Trophoblast cell (in vitro differentiated cells and primary cell): Measurements from ENCODE around the gene ZXDA.

Experiments used
- DNase-seq, 2 donors: peaks; one replicate each; pipeline ENCODE4 v3.0.0-alpha.2; 2016
- H2AFZ ChIP-seq: 2 replicates; pipeline ENCODE4 v1.6.1; 2013; ENCODE audit warnings: low read length, moderate library complexity, mild to moderate bottlenecking; ENCODE audit not compliant: insufficient read depth, poor library complexity
- H2AK5ac ChIP-seq: 2 replicates; pipeline ENCODE4 v1.6.1; 2013; ENCODE audit warnings: mild to moderate bottlenecking, low read length
- H2BK120ac ChIP-seq: 2 replicates; pipeline ENCODE4 v1.6.1; 2013; ENCODE audit warnings: low read length, mild to moderate bottlenecking, moderate library complexity; ENCODE audit not compliant: insufficient read depth, poor library complexity
- H2BK12ac ChIP-seq: 2 replicates; pipeline ENCODE4 v1.6.1; 2013; ENCODE audit warnings: mild to moderate bottlenecking, low read length, moderate library complexity
- H2BK5ac ChIP-seq: 2 replicates; pipeline ENCODE4 v1.6.1; 2013; ENCODE audit warnings: low read length, low read depth, moderate library complexity, mild to moderate bottlenecking; ENCODE audit not compliant: poor library complexity
- H3K14ac ChIP-seq: 2 replicates; pipeline ENCODE4 v1.6.1; 2013; ENCODE audit warnings: mild to moderate bottlenecking, low read length
- H3K18ac ChIP-seq: 2 replicates; pipeline ENCODE4 v1.6.1; 2013; ENCODE audit warnings: mild to moderate bottlenecking, low read length
- H3K23ac ChIP-seq: 2 replicates; pipeline ENCODE4 v1.6.1; 2013; ENCODE audit warnings: low read length
- H3K27ac ChIP-seq: 2 replicates; pipeline ENCODE4 v1.5.1; 2013; ENCODE audit warnings: low read depth, mild to moderate bottlenecking, inconsistent platforms, low read length, moderate library complexity
- H3K27me3 ChIP-seq: 2 replicates; pipeline ENCODE4 v1.6.1; 2013; ENCODE audit warnings: inconsistent platforms, mild to moderate bottlenecking, low read length, moderate library complexity; ENCODE audit not compliant: insufficient read depth
- H3K36me3 ChIP-seq, 2 experiments: 1 replicate in 1 of 2; 2 replicates in 1 of 2; pipeline ENCODE4 v1.6.1; 2013; ENCODE audit warnings: low read length in 2 of 2, mild to moderate bottlenecking in 2 of 2, moderate library complexity in 1 of 2; ENCODE audit not compliant: insufficient read depth in 2 of 2, control insufficient read depth in 1 of 2
- H3K4ac ChIP-seq: 2 replicates; pipeline ENCODE4 v1.6.1; 2013; ENCODE audit warnings: low read depth, mild to moderate bottlenecking, low read length, moderate library complexity
- H3K4me1 ChIP-seq, 2 experiments: 1 replicate in 1 of 2; 2 replicates in 1 of 2; pipeline ENCODE4 v1.6.1; 2013; ENCODE audit warnings: low read length in 2 of 2, mild to moderate bottlenecking in 2 of 2, moderate library complexity in 1 of 2; ENCODE audit not compliant: insufficient read depth in 2 of 2, control insufficient read depth in 1 of 2
- H3K4me2 ChIP-seq: 2 replicates; pipeline ENCODE4 v1.6.1; 2013; ENCODE audit warnings: inconsistent platforms, mild to moderate bottlenecking, low read length, moderate library complexity
- H3K4me3 ChIP-seq: 2 replicates; pipeline ENCODE4 v1.5.1; 2013; ENCODE audit warnings: mild to moderate bottlenecking, low read depth, low read length, inconsistent platforms
- H3K79me1 ChIP-seq: one replicate; pipeline ENCODE4 v1.6.1; 2013; ENCODE audit warnings: low read length
- H3K79me2 ChIP-seq: 2 replicates; pipeline ENCODE4 v1.6.1; 2013; ENCODE audit warnings: low read length, mild to moderate bottlenecking; ENCODE audit not compliant: control insufficient read depth, insufficient read depth, poor library complexity
- H3K9ac ChIP-seq: 2 replicates; pipeline ENCODE4 v1.6.1; 2013; ENCODE audit warnings: mild to moderate bottlenecking, low read length
- H3K9me3 ChIP-seq: 2 replicates; pipeline ENCODE4 v1.6.1; 2013; ENCODE audit warnings: low read depth, mild to moderate bottlenecking, control low read depth, inconsistent platforms, low read length; ENCODE audit not compliant: insufficient read depth
- H4K12ac ChIP-seq: 2 replicates; pipeline ENCODE4 v1.6.1; 2013; ENCODE audit warnings: low read depth, mild to moderate bottlenecking, low read length, moderate library complexity
- H4K8ac ChIP-seq: 2 replicates; pipeline ENCODE4 v1.6.1; 2013; ENCODE audit warnings: low read depth, mild to moderate bottlenecking, low read length, moderate library complexity
- H4K91ac ChIP-seq: one replicate; pipeline ENCODE4 v1.6.1; 2013; ENCODE audit warnings: low read depth, mild to moderate bottlenecking, low read length, moderate library complexity
- WGBS: extraction: QIAGEN DNeasy Blood & Tissue Kit; methylation state at CpG from one replicate; pipeline ENCODE4 v1.1.7; 2013; ENCODE audit warnings: missing lambda C conversion rate; ENCODE audit not compliant: insufficient read length, insufficient coverage; ENCODE audit errors: extremely low coverage; 5-methylcytosine and 5-hydroxymethylcytosine counted together

ZXDA gene

DNA sequence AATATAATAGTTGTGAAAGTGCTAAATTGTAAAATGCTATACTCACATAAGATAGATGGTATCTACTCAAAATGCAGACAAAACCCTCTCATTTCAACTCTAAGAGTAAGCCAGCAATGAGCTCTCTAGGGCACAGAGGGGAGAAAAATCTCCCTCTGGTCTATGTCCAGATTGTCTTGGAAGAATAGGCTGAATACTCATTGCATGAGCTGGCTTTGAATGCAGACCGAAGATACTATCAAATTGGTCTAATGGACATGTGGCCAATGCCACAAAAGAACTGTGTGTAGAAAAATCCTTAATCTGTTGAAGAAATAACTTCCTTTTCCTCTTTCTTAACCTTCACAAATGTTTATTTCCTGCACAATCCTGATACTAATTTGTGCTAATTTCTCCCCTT lies 3.5 kb downstream of the ZXDA start:
- WGBS: no CpG with 5 or more reads among the region's 1 CpG
- DNase-seq: peak in 1 of 2 donors; percentile 15
- no peak overlapping the region for H4K8ac ChIP-seq

DNA sequence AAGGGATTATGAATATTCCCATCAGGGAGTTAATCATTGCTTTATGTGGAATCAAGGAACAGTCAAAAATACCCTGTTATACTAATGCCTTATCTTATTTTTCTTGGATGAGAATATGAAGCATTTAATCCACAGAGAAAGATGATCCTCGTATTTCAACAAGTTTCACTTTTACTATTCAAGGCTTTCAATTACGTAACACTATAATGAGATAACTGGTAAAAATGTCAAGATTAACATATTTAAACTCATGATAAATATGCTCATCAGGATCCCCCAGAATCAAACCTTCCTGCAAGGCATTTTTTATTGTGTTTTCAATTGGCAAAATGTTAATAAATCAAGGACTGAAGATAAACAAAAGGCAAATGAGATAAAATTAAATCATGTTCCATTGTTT lies 5.1 kb downstream of the ZXDA start:
- Histone ChIP-seq H3K79me1 (no peaks in the 10 kb centered on the region), H3K23ac (no peak overlapping the region), H2AFZ (no peak overlapping the region), H3K27ac (no peak overlapping the region), H3K9me3 (peaks cover 1% of the 10 kb centered on the region), H2BK120ac (no peak overlapping the region), H3K14ac (no peak overlapping the region), H3K79me2 (no peaks in the 10 kb centered on the region), H3K36me3 (no peaks in the 10 kb centered on the region), H3K9ac (no peak overlapping the region), H3K4me2 (no peak overlapping the region), H2BK5ac (no peak overlapping the region), H4K91ac (no peak overlapping the region), H2AK5ac (no peak overlapping the region), H4K8ac (no peak overlapping the region), H2BK12ac (no peak overlapping the region), H3K4me3 (no peak overlapping the region), H3K4me1 (no peaks in the 10 kb centered on the region), H3K4ac (no peak overlapping the region), H4K12ac (no peak overlapping the region), H3K18ac (no peak overlapping the region), H3K27me3 (no peaks in the 10 kb centered on the region)
- no CpG with 5 or more reads among the region's 2 CpGs for WGBS
- DNase-seq: no peak

More for the DNA sequence above, 3.5 kb downstream of the ZXDA start:
- H3K14ac ChIP-seq: no peak overlapping the region
- H3K27ac ChIP-seq: no peak overlapping the region
- no peak overlapping the region for H3K9ac ChIP-seq
- no peak overlapping the region for H2AK5ac ChIP-seq
- H2BK12ac ChIP-seq: no peak overlapping the region
- no peak overlapping the region for H3K4me3 ChIP-seq
- H3K36me3 ChIP-seq: no peaks in the 10 kb centered on the region
- H3K79me2 ChIP-seq: no peaks in the 10 kb centered on the region
- no peaks in the 10 kb centered on the region for H3K79me1 ChIP-seq
- no peak overlapping the region for H4K12ac ChIP-seq
- no peak overlapping the region for H3K4me2 ChIP-seq
- no peaks in the 10 kb centered on the region for H3K4me1 ChIP-seq
- H4K91ac ChIP-seq: no peak overlapping the region
- H2BK120ac ChIP-seq: no peak overlapping the region
- no peaks in the 10 kb centered on the region for H3K27me3 ChIP-seq
- H3K18ac ChIP-seq: no peak overlapping the region
- H3K23ac ChIP-seq: no peak overlapping the region
- no peak overlapping the region for H3K4ac ChIP-seq
- H2AFZ ChIP-seq: no peak overlapping the region
- H2BK5ac ChIP-seq: no peak overlapping the region
- peaks cover 1% of the 10 kb centered on the region for H3K9me3 ChIP-seq

GRCh38 chrX:57904176-57904880 lies 5.9 kb downstream of the ZXDA start:
- Histone ChIP-seq H3K79me1 (no peaks in the 10 kb centered on the region), H3K4me2 (no peak overlapping the region), H3K14ac (no peak overlapping the region), H3K9me3 (peaks cover 1% of the 10 kb centered on the region), H4K12ac (no peak overlapping the region), H3K79me2 (no peaks in the 10 kb centered on the region), H3K36me3 (no peaks in the 10 kb centered on the region), H3K4ac (no peak overlapping the region), H3K4me1 (no peaks in the 10 kb centered on the region), H3K4me3 (no peak overlapping the region), H2AFZ (no peak overlapping the region), H2BK12ac (no peak overlapping the region), H3K9ac (no peak overlapping the region), H2BK5ac (no peak overlapping the region), H3K27me3 (no peaks in the 10 kb centered on the region), H4K8ac (no peak overlapping the region), H3K18ac (no peak overlapping the region), H4K91ac (no peak overlapping the region), H3K27ac (no peak overlapping the region), H2AK5ac (no peak overlapping the region), H2BK120ac (no peak overlapping the region), H3K23ac (no peak overlapping the region)
- no peak for DNase-seq
- WGBS: no CpG with 5 or more reads among the region's 7 CpGs

- WGBS: no CpG with 5 or more reads among the region's 2 CpGs
- H3K4me3 ChIP-seq: no peak overlapping the region
- H2AK5ac ChIP-seq: no peak overlapping the region
Measured at GRCh38 chrX:57902633-57903032, 7.6 kb downstream of the ZXDA start.

More at GRCh38 chrX:57902633-57903032, 7.6 kb downstream of the ZXDA start:
- H3K9me3 ChIP-seq: peaks cover 1% of the 10 kb centered on the region
- H3K79me2 ChIP-seq: no peaks in the 10 kb centered on the region
- no peak overlapping the region for H2BK12ac ChIP-seq
- H4K8ac ChIP-seq: no peak overlapping the region
- H4K12ac ChIP-seq: no peak overlapping the region
- no peak overlapping the region for H3K23ac ChIP-seq
- no peak overlapping the region for H3K4ac ChIP-seq
- H3K36me3 ChIP-seq: no peaks in the 10 kb centered on the region
- DNase-seq: no peak
- no peak overlapping the region for H4K91ac ChIP-seq
- no peak overlapping the region for H3K9ac ChIP-seq
- no peak overlapping the region for H3K14ac ChIP-seq
- H3K27me3 ChIP-seq: no peaks in the 10 kb centered on the region
- H2BK120ac ChIP-seq: no peak overlapping the region
- no peak overlapping the region for H2BK5ac ChIP-seq
- no peaks in the 10 kb centered on the region for H3K79me1 ChIP-seq
- no peaks in the 10 kb centered on the region for H3K4me1 ChIP-seq
- H3K18ac ChIP-seq: no peak overlapping the region
- H3K4me2 ChIP-seq: no peak overlapping the region
- H3K27ac ChIP-seq: no peak overlapping the region
- no peak overlapping the region for H2AFZ ChIP-seq
